Activated B cell treated with CpG ODN at 0.5 μM for 24 hours (primary cell): ENCODE data around the gene MRGPRF. TPM values are rescaled to one million over a fixed set of nuclear protein-coding genes. Genes with fewer than 3 reads are reported as not detected.

Experiments used
- ATAC-seq: fragments of 200-7000 bp; cut with Tn5 transposase; one replicate; pipeline ENCODE4 v1.10.0; 2021; ENCODE audit warnings: low read depth, mild to moderate bottlenecking, moderate library complexity
- CTCF ChIA-PET: fragments of 350-600 bp; sonication (Branson Sonifier 250); formaldehyde crosslinking; loops from one replicate; lab custom pipeline; 2021; ENCODE audit warnings: antibody characterized with exemption; lab: Charles Lee
- POLR2A ChIA-PET: fragments of 350-600 bp; sonication (Branson Sonifier 250); formaldehyde crosslinking; loops from one replicate; lab custom pipeline; 2021; ENCODE audit warnings: antibody characterized with exemption; lab: Charles Lee
- DNase-seq: peaks from one replicate; pipeline ENCODE4 v3.0.0; 2022
- H3K27ac Mint-ChIP-seq: one replicate; pipeline ENCODE4 v1.8.0; 2020; ENCODE audit warnings: mixed read lengths
- H3K27me3 Mint-ChIP-seq: one replicate; pipeline ENCODE4 v1.8.0; 2021; ENCODE audit warnings: mixed read lengths
- H3K36me3 Mint-ChIP-seq: one replicate; pipeline ENCODE4 v1.8.0; 2021; ENCODE audit warnings: low read depth, mixed read lengths
- H3K4me1 Mint-ChIP-seq: one replicate; pipeline ENCODE4 v1.8.0; 2021; ENCODE audit warnings: mixed read lengths
- H3K4me3 Mint-ChIP-seq: one replicate; pipeline ENCODE4 v1.8.0; 2020; ENCODE audit warnings: mild to moderate bottlenecking, mixed read lengths
- H3K9me3 Mint-ChIP-seq: one replicate; pipeline ENCODE4 v1.8.0; 2020; ENCODE audit warnings: mixed read lengths
- CTCF ChIP-seq: fragments of 200-600 bp; IDR thresholded peaks from one replicate; pipeline ENCODE4 v1.8.0; 2022; ENCODE audit warnings: antibody characterized with exemption, mild to moderate bottlenecking
- intact Hi-C: fragments of 100-400 bp; cut with micrococcal nuclease; formaldehyde crosslinking; loops from one replicate; pipeline ENCODE4 v1.15.1; 2024
- total RNA-seq: library from RNA; stranded (reverse); gene quantifications from 2 replicates; pipeline ENCODE4 v1.2.3, GENCODE V29; 2022

MRGPRF gene
- total RNA-seq, 1 donor from 2014 or later, result not detected

- Mint-ChIP-seq H3K36me3 (peaks cover 11% of the 10 kb centered on the region), H3K4me3 (peak overlapping the region; percentile 42), H3K27me3 (peaks cover under 1% of the 10 kb centered on the region), H3K9me3 (no peaks in the 10 kb centered on the region), H3K4me1 (peaks cover 62% of the 10 kb centered on the region), H3K27ac (no peak overlapping the region)
- DNase-seq, result no peak
- ChIA-PET POLR2A (interaction anchor here (1.3 kb wide), 1 partner anchor 9 kb away, joined by 4 read pairs; no protein-coding TSS in a partner anchor), CTCF (no interaction called here)
- TF ChIP-seq CTCF, result no peak
- intact Hi-C loops, result loop anchor here (10.0 kb wide), 1 partner anchor 586 kb away; the partner anchor contains the start of gene PPP6R3
- no peak for ATAC-seq
These were observed 37.7 kb upstream of the MRGPRF start for GRCh38 chr11:69050592-69051380.

- no peak for TF ChIP-seq CTCF
- intact Hi-C loops, result loop anchor here (2.0 to 5.0 kb wide), 4 partner anchors 38 to 593 kb away; partner anchors contain the start of genes IGHMBP2 and MRPL21
- Mint-ChIP-seq H3K36me3 (peaks cover 7% of the 10 kb centered on the region), H3K27me3 (peaks cover 4% of the 10 kb centered on the region), H3K4me3 (peak overlapping the region; percentile 79), H3K9me3 (no peaks in the 10 kb centered on the region), H3K4me1 (peaks cover 49% of the 10 kb centered on the region), H3K27ac (peak overlapping the region; percentile 46)
- POLR2A ChIA-PET, result interaction anchor here (0.6 kb wide), 1 partner anchor 66 kb away, joined by 7 read pairs; no protein-coding TSS in a partner anchor
- CTCF ChIA-PET, result interaction anchor here (1.4 kb wide), 1 partner anchor 594 kb away, joined by 5 read pairs; no protein-coding TSS in a partner anchor
- no peak for DNase-seq
- ATAC-seq, result no peak
These were observed 36.4 kb upstream of the MRGPRF start for GRCh38 chr11:69049490-69049867.

- DNase-seq, result peak; percentile 89
- ChIA-PET POLR2A (interaction anchor here (0.9 to 1.0 kb wide), 2 partner anchors 8 to 249 kb away, joined by 4 read pairs; no protein-coding TSS in a partner anchor), CTCF (interaction anchor here (1.4 kb wide), 1 partner anchor 594 kb away, joined by 5 read pairs; no protein-coding TSS in a partner anchor)
- intact Hi-C loops, result loop anchor here (1.0 to 5.0 kb wide), 6 partner anchors 7 to 594 kb away; partner anchors contain the start of genes IGHMBP2, MRPL21 and TESMIN
- peaks cover 9% of the 10 kb centered on the region for H3K27me3 Mint-ChIP-seq
- peak within 1 kb of the TSS; percentile 81 for H3K4me3 Mint-ChIP-seq
- peaks cover 47% of the 10 kb centered on the region for H3K4me1 Mint-ChIP-seq
- no peak for TF ChIP-seq CTCF
- peaks cover 3% of the 10 kb centered on the region for H3K36me3 Mint-ChIP-seq
- H3K27ac Mint-ChIP-seq, result peak within 1 kb of the TSS; percentile 70
- peak; percentile 99 for ATAC-seq
- no peaks in the 10 kb centered on the region for H3K9me3 Mint-ChIP-seq
These were observed 35.8 kb upstream of the MRGPRF start, which contains the start of gene TPCN2 for GRCh38 chr11:69048694-69049489. TSS of gene TPCN2 (plus strand) at chr11:69048932. CDS start at chr11:69048998, 66 bp downstream.

- H3K27ac Mint-ChIP-seq, result peak overlapping the region; percentile 70
- H3K27me3 Mint-ChIP-seq, result peaks cover 10% of the 10 kb centered on the region
- CTCF ChIA-PET, result interaction anchor here (1.4 kb wide), 1 partner anchor 595 kb away, joined by 5 read pairs; no protein-coding TSS in a partner anchor
- no peak for DNase-seq
- intact Hi-C loops, result loop anchor here (1.0 to 5.0 kb wide), 6 partner anchors 8 to 595 kb away; partner anchors contain the start of genes IGHMBP2, MRPL21 and TESMIN
- H3K4me3 Mint-ChIP-seq, result peak overlapping the region; percentile 81
- TF ChIP-seq CTCF, result no peak
- POLR2A ChIA-PET, result interaction anchor here (0.9 to 1.1 kb wide), 3 partner anchors 8 to 250 kb away, joined by 4 to 5 read pairs (median 4); no protein-coding TSS in a partner anchor
- peaks cover 3% of the 10 kb centered on the region for H3K36me3 Mint-ChIP-seq
- peaks cover 42% of the 10 kb centered on the region for H3K4me1 Mint-ChIP-seq
- ATAC-seq, result no peak
- no peaks in the 10 kb centered on the region for H3K9me3 Mint-ChIP-seq
These were observed 35.1 kb upstream of the MRGPRF start for GRCh38 chr11:69048031-69048693.
